Adrenal gland (tissue), 12 donors: ENCODE results near the gene CDH16. TPM values are rescaled to one million over a fixed set of nuclear protein-coding genes. Genes with fewer than 3 reads are reported as not detected.
A peak's percentile ranks its signal among the peaks of the same experiment; 100 is the strongest.

Experiments used
- DNase-seq, 7 donors: peaks; one replicate each; pipeline ENCODE4 v3.0.0-alpha.2; 2019 to 2020
- H3K27ac ChIP-seq, 5 donors: fragments of 200-600 bp; sonication (generic) in 4 of 5; 1 replicate in 3 of 5; 2 replicates in 2 of 5; pipeline versions ENCODE4 v1.5.1 to v1.8.0; 2016 to 2020; ENCODE audit warnings: mild to moderate bottlenecking in 1 of 5
- H3K27me3 ChIP-seq: fragments of 200-600 bp; 2 replicates; pipeline ENCODE4 v1.8.0; 2021
- H3K36me3 ChIP-seq, 2 donors: fragments of 200-600 bp; replicated peaks in 1 of 2; 1 replicate in 1 of 2; 2 replicates in 1 of 2; pipeline versions ENCODE4 v1.5.1 to v1.8.0; 2018 to 2022
- H3K4me1 ChIP-seq, 2 donors: fragments of 200-600 bp; replicated peaks in 1 of 2; 1 replicate in 1 of 2; 2 replicates in 1 of 2; pipeline versions ENCODE4 v1.5.1 to v1.8.0; 2018 to 2021
- H3K4me3 ChIP-seq, 4 donors: fragments of 200-600 bp; sonication (generic) in 3 of 4; one replicate each; pipeline ENCODE4 v1.5.1; 2016 to 2018
- H3K9me3 ChIP-seq, 3 donors: fragments of 200-600 bp; sonication (generic) in 1 of 3; replicated peaks in 1 of 3; 1 replicate in 2 of 3; 2 replicates in 1 of 3; pipeline versions ENCODE4 v1.5.1 to v1.8.0; 2016 to 2021
- CTCF ChIP-seq, 6 experiments: fragments of 450-650 bp in 4 of 6; fragments of 200-600 bp in 2 of 6; sonication (generic) in 1 of 6; IDR thresholded peaks; 1 replicate in 5 of 6; 2 replicates in 1 of 6; pipeline versions ENCODE4 v1.5.1 to v1.8.0; 2016 to 2021; ENCODE audit warnings: antibody characterized with exemption in 6 of 6, mild to moderate bottlenecking in 2 of 6, moderate library complexity in 1 of 6
- POLR2A ChIP-seq, 2 donors: fragments of 450-650 bp; IDR thresholded peaks; one replicate each; pipeline ENCODE4 v1.6.1; 2017; ENCODE audit warnings: antibody characterized with exemption in 2 of 2, mild to moderate bottlenecking in 2 of 2, moderate library complexity in 1 of 2
- WGBS, 4 donors: extraction: QIAGEN DNeasy Blood & Tissue Kit in 2 of 4; methylation state at CpG; one replicate each; pipeline versions ENCODE4 v1.1.5 to v1.1.7; 2013 to 2017; 5-methylcytosine and 5-hydroxymethylcytosine counted together
- intact Hi-C, 2 donors: fragments of 100-400 bp; cut with DNase I; formaldehyde crosslinking; loops; one replicate each; pipeline versions ENCODE4 v1.14.1 to v1.15.0; 2022 to 2023
- polyA plus RNA-seq, 3 donors: library from polyadenylated mRNA; stranded (reverse); fragments of 200-250 nt in 2 of 3; fragments of 350-450 nt in 1 of 3; fragmentation: Illumina TruSeq in 1 of 3; extraction: RNeasy Lipid Tissue Mini Kit (QIAGEN cat#74804) in 1 of 3; gene quantifications; one replicate each; pipeline ENCODE4 v1.2.3, GENCODE V29; 2013 to 2014
- total RNA-seq, 9 donors: library from RNA; depleted of rRNA in 4 of 9; stranded (reverse); fragments of >200 nt in 4 of 9; fragments of 120-200 nt in 1 of 9; fragmentation: NEBNext Ultra II Directional in 1 of 9; extraction: Animal tissue kit (Norgen Biotek cat#: 25700) in 1 of 9; gene quantifications; one replicate each; pipeline versions ENCODE4 v1.1.0 to v1.2.4, GENCODE V29; 2013 to 2023
- donor health status: healthy with polysubstance abuse.
- donor health status: Bipolar disorder and iron deficiency.
- donor health status: DM: yes; HTN: yes; CAD: no.
- donor health status: DM: no; HTN: no; CAD: no.
- donor health status: DM: no; HTN: no; CAD: no.
- donor health status: DM: yes; HTN: yes; CAD: no.

Gene CDH16
- total and polyA plus RNA-seq, 12 donors: 0.69 TPM; not detected in 11

- WGBS, 4 donors: 22 to 88% (median 69%) methylated on average over 1 of the region's 1 CpG
- H3K4me3 ChIP-seq: no peak overlapping the region
- H3K4me1 ChIP-seq: peaks cover 0 to 9% of the 10 kb centered on the region in 2 donors
- no peaks in the 10 kb centered on the region for H3K9me3 ChIP-seq
- H3K27me3 ChIP-seq: no peaks in the 10 kb centered on the region
- peak overlapping the region in 1 of 5 donors; percentile 3 for H3K27ac ChIP-seq
- H3K36me3 ChIP-seq: no peaks in the 10 kb centered on the region
- TF ChIP-seq POLR2A (IDR thresholded peaks at IDR 0.05) (no peak), CTCF (IDR thresholded peaks at IDR 0.05) (no peak)
- intact Hi-C loops: no loop called here
- DNase-seq: no peak
Measured at GRCh38 chr16:66874079-66874775, 44.5 kb downstream of the CDH16 start.

GRCh38 chr16:66873685-66874055, 45.0 kb downstream of the CDH16 start:
- Histone ChIP-seq H3K27ac (peak overlapping the region in 1 of 5 donors; percentile 81), H3K27me3 (no peaks in the 10 kb centered on the region), H3K4me1 (peaks cover 0 to 9% of the 10 kb centered on the region in 2 donors), H3K36me3 (no peaks in the 10 kb centered on the region), H3K4me3 (no peak overlapping the region), H3K9me3 (no peaks in the 10 kb centered on the region)
- no peak for TF ChIP-seq POLR2A (IDR thresholded peaks at IDR 0.05)
- no peak for TF ChIP-seq CTCF (IDR thresholded peaks at IDR 0.05)
- no peak for DNase-seq
- intact Hi-C loops: no loop called here

- DNase-seq: peak; percentile 92 to 96 (median 95)
- H3K27me3 ChIP-seq: no peaks in the 10 kb centered on the region
- no peak for TF ChIP-seq POLR2A (IDR thresholded peaks at IDR 0.05)
- TF ChIP-seq CTCF (IDR thresholded peaks at IDR 0.05): peak; percentile 75 to 94 (median 89)
- 3 to 11% (median 3%) methylated on average over 12 to 39 of the region's 39 CpGs for WGBS, 4 donors
- H3K4me1 ChIP-seq: peaks cover 0 to 9% of the 10 kb centered on the region in 2 donors
- peak overlapping the region in 3 of 5 donors; percentile 6 to 81 (median 74) for H3K27ac ChIP-seq
- H3K9me3 ChIP-seq: no peaks in the 10 kb centered on the region
- intact Hi-C loops: no loop called here
- H3K4me3 ChIP-seq: peak overlapping the region in 1 of 4 donors; percentile 56
- H3K36me3 ChIP-seq: no peaks in the 10 kb centered on the region
Measured at GRCh38 chr16:66872943-66873684, 45.6 kb downstream of the CDH16 start.

DNA sequence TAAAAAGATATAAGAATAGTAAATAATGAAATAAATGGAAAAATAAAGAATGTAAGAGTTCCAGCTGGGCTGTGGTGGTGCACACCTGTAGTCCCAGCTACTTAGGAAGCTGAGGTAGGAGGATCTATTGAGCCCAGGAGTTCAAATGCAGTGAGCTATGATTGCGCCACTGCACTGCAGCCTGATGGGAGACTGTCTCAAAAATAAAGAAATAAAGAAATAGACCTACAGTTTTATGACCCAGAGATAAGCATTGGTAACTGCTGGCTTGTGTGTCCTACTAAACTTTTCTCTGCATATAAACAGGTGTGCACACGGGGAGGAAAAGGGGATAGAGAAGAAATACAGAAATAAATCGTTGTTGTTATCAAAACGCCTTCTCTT, 46.1 kb downstream of the CDH16 start:
- peak in 1 of 7 donors; percentile 35 for DNase-seq
- no peak for TF ChIP-seq CTCF (IDR thresholded peaks at IDR 0.05)
- TF ChIP-seq POLR2A (IDR thresholded peaks at IDR 0.05): no peak
- H3K27me3 ChIP-seq: no peaks in the 10 kb centered on the region
- H3K27ac ChIP-seq: peak overlapping the region in 3 of 5 donors; percentile 6 to 81 (median 74)
- peak overlapping the region in 1 of 4 donors; percentile 56 for H3K4me3 ChIP-seq
- intact Hi-C loops: no loop called here
- no peaks in the 10 kb centered on the region for H3K9me3 ChIP-seq
- H3K4me1 ChIP-seq: peaks cover 0 to 9% of the 10 kb centered on the region in 2 donors
- WGBS, 4 donors: 29 to 45% (median 39%) methylated on average over 4 of the region's 4 CpGs
- H3K36me3 ChIP-seq: no peaks in the 10 kb centered on the region
